Breast epithelium (tissue), 4 donors: ENCODE results near the gene CLDN7. TPM values are rescaled to one million over a fixed set of nuclear protein-coding genes. Genes with fewer than 3 reads are reported as not detected.

Source experiments
- DNase-seq, 2 donors: peaks; one replicate each; pipeline ENCODE4 v3.0.0-alpha.2; 2019; ENCODE audit warnings: low spot score in 2 of 2
- H3K27ac ChIP-seq, 2 donors: fragments of 200-600 bp; sonication (generic) in 1 of 2; one replicate each; pipeline ENCODE4 v1.5.1; 2016 to 2019; ENCODE audit warnings: mild to moderate bottlenecking in 1 of 2
- H3K27me3 ChIP-seq, 2 donors: fragments of 200-600 bp; sonication (generic) in 1 of 2; one replicate each; pipeline versions ENCODE4 v1.5.1 to v1.6.0; 2017 to 2019; ENCODE audit warnings: control low read depth in 1 of 2, mild to moderate bottlenecking in 1 of 2
- H3K36me3 ChIP-seq: fragments of 200-600 bp; one replicate; pipeline ENCODE4 v1.5.1; 2019
- H3K4me1 ChIP-seq, 2 donors: fragments of 200-600 bp; sonication (generic); one replicate each; pipeline ENCODE4 v1.5.1; 2016 to 2019; ENCODE audit warnings: control low read depth in 1 of 2
- H3K4me3 ChIP-seq, 3 donors: fragments of 200-600 bp; sonication (generic); 1 replicate in 2 of 3; 2 replicates in 1 of 3; pipeline ENCODE4 v1.5.1; 2016 to 2019; ENCODE audit warnings: mild to moderate bottlenecking in 3 of 3, moderate library complexity in 2 of 3
- H3K9me3 ChIP-seq, 2 donors: fragments of 200-600 bp; sonication (generic) in 1 of 2; one replicate each; pipeline ENCODE4 v1.5.1; 2016 to 2019; ENCODE audit warnings: control low read depth in 1 of 2
- POLR2A ChIP-seq: fragments of 450-650 bp; IDR thresholded peaks from one replicate; pipeline ENCODE4 v1.6.1; 2016; ENCODE audit warnings: antibody characterized with exemption, mild to moderate bottlenecking, moderate library complexity
- POLR2AphosphoS5 ChIP-seq, 3 donors: sonication (generic); formaldehyde crosslinking; IDR thresholded peaks; one replicate each; pipeline ENCODE4 v1.6.1; 2017; ENCODE audit warnings: antibody characterized with exemption in 3 of 3
- intact Hi-C: fragments of 100-400 bp; cut with DNase I; formaldehyde crosslinking; loops from one replicate; pipeline ENCODE4 v1.15.1; 2023; ENCODE audit warnings: low total_unique reads
- total RNA-seq, 3 donors: library from RNA; depleted of rRNA; stranded (reverse); fragments of >200 nt; gene quantifications; one replicate each; pipeline ENCODE4 v1.1.0, GENCODE V29; 2016
- TF ChIP-seq, protein P1 (sequence below), 3 donors: fragments of 450-650 bp; IDR thresholded peaks; one replicate each; pipeline ENCODE4 v1.5.1; 2016 to 2017; ENCODE audit warnings: antibody characterized with exemption in 3 of 3, mild to moderate bottlenecking in 3 of 3, moderate library complexity in 3 of 3

CLDN7 gene, protein sequence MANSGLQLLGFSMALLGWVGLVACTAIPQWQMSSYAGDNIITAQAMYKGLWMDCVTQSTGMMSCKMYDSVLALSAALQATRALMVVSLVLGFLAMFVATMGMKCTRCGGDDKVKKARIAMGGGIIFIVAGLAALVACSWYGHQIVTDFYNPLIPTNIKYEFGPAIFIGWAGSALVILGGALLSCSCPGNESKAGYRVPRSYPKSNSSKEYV
- 10 to 100 TPM in 2 of 3 donors, 1 to 10 TPM in 1; 5.4 to 95.9 (median 60.0) TPM for total RNA-seq

DNA sequence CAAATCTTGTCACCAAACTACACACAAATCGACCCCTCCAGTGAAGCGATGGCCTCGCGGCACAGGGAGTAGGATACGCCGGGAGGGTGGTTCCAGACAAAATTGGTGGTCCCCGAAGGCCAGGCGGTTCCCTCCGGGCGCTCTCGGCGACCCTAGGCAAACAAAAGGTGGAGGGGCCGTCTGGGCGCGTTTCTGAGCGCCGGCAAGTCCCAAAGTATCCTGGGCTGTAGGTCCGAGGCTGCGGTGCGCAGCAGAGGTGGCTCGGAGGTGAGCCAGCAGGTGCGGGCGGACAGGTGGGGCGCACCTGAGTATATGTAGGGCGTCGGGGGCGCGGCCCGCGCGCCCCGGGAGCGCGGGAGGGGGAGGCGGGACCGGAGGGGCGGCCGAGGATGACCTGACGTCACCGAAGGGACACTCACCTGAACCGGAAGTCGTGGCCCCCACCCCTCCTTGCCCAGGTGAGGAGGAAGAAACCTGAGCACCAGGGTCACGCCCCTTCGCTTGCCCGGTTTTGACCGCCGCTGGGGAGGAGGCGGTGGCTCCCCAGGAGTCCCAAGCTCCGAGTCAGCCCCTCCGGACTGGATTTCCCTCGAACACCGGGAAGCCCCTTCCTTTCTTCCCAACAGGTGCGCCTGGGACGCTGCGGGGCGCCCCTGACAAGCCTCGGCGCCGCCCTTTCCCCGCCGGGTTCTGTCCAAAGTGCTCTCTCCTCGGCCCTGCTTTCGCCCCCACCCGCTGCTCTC, at the start of gene CLDN7:
TSS of gene CLDN7 (minus strand) at position 287 of the 743 bp plus-strand sequence. CDS start 435 bp downstream, outside the sequence.
- H3K27ac ChIP-seq, result peak within 1 kb of the TSS; percentile 93 to 96
- peaks cover 5 to 12% of the 10 kb centered on the region in 2 donors for H3K27me3 ChIP-seq
- peaks cover 0 to 6% of the 10 kb centered on the region in 2 donors for H3K4me1 ChIP-seq
- intact Hi-C loops, result loop anchor here (2.0 kb wide), 1 partner anchor 44 kb away; the partner anchor contains the start of gene EIF5A
- H3K9me3 ChIP-seq, result no peaks in the 10 kb centered on the region
- peak; percentile 78 to 93 (median 89) for TF ChIP-seq POLR2AphosphoS5 (IDR thresholded peaks at IDR 0.05)
- peak; percentile 76 for TF ChIP-seq POLR2A
- TF ChIP-seq, protein P1, sequence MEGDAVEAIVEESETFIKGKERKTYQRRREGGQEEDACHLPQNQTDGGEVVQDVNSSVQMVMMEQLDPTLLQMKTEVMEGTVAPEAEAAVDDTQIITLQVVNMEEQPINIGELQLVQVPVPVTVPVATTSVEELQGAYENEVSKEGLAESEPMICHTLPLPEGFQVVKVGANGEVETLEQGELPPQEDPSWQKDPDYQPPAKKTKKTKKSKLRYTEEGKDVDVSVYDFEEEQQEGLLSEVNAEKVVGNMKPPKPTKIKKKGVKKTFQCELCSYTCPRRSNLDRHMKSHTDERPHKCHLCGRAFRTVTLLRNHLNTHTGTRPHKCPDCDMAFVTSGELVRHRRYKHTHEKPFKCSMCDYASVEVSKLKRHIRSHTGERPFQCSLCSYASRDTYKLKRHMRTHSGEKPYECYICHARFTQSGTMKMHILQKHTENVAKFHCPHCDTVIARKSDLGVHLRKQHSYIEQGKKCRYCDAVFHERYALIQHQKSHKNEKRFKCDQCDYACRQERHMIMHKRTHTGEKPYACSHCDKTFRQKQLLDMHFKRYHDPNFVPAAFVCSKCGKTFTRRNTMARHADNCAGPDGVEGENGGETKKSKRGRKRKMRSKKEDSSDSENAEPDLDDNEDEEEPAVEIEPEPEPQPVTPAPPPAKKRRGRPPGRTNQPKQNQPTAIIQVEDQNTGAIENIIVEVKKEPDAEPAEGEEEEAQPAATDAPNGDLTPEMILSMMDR (IDR thresholded peaks at IDR 0.05), result peak; percentile 16 to 28 (median 18)
- peak; percentile 93 to 95 for DNase-seq
- H3K4me3 ChIP-seq, result peak within 1 kb of the TSS; percentile 38 to 80 (median 69)
- no peaks in the 10 kb centered on the region for H3K36me3 ChIP-seq

DNA sequence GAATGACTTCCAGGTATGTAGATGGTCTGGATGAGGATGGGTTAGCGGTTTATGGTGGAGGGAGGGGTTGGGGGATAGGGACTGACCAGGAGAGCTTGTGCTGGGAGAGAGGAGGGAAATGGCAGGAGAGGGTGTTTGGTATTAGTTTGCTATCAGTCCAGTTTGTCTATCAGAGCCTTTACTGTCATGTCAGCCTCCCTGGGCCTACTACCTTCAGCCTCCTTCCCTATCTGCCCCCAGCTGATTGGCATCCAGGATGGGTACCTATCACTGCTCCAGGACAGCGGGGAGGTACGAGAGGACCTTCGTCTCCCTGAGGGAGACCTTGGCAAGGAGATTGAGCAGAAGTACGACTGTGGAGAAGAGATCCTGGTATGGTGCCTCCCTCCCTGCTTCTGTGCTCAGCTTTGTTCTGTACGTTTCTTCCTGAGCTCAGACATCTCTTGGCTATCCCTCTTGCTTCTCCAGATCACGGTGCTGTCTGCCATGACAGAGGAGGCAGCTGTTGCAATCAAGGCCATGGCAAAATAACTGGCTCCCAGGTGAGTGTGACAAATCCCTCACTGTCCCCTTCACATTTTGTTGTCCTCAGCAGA, 48.9 kb upstream of the CLDN7 start:
- no peak overlapping the region for H3K27ac ChIP-seq
- intact Hi-C loops, result no loop called here
- H3K9me3 ChIP-seq, result no peaks in the 10 kb centered on the region
- H3K36me3 ChIP-seq, result no peaks in the 10 kb centered on the region
- peaks cover 5 to 30% of the 10 kb centered on the region in 2 donors for H3K4me1 ChIP-seq
- no peak overlapping the region for H3K4me3 ChIP-seq
- TF ChIP-seq, protein P1 (IDR thresholded peaks at IDR 0.05), result no peak
- TF ChIP-seq POLR2AphosphoS5 (IDR thresholded peaks at IDR 0.05) (no peak), POLR2A (no peak)
- DNase-seq, result no peak
- H3K27me3 ChIP-seq, result no peaks in the 10 kb centered on the region

DNA sequence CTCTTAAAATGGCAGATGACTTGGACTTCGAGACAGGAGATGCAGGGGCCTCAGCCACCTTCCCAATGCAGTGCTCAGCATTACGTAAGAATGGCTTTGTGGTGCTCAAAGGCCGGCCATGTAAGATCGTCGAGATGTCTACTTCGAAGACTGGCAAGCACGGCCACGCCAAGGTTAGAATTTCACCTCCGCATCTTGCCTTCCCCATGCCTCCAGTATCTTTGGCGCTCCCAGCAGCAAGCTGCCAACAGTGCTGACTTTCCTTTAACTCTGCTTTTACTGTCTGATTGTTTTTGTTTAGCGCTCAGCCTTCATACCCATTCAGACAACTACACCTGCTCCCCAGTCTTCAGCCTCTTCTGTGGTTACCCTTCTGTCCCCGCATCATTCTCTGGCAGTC, 47.4 kb upstream of the CLDN7 start:
- no peaks in the 10 kb centered on the region for H3K36me3 ChIP-seq
- no peak for TF ChIP-seq POLR2AphosphoS5 (IDR thresholded peaks at IDR 0.05)
- TF ChIP-seq, protein P1 (IDR thresholded peaks at IDR 0.05), result no peak
- no peak for TF ChIP-seq POLR2A
- H3K4me1 ChIP-seq, result peaks cover 5 to 30% of the 10 kb centered on the region in 2 donors
- H3K27ac ChIP-seq, result peak overlapping the region in 1 of 2 donors; percentile 98
- H3K4me3 ChIP-seq, result peak overlapping the region; percentile 4 to 98 (median 12)
- intact Hi-C loops, result loop anchor here (5.0 kb wide), 1 partner anchor 248 kb away; the partner anchor contains the start of gene TNFSF13
- H3K27me3 ChIP-seq, result no peaks in the 10 kb centered on the region
- no peaks in the 10 kb centered on the region for H3K9me3 ChIP-seq
- no peak for DNase-seq

DNA sequence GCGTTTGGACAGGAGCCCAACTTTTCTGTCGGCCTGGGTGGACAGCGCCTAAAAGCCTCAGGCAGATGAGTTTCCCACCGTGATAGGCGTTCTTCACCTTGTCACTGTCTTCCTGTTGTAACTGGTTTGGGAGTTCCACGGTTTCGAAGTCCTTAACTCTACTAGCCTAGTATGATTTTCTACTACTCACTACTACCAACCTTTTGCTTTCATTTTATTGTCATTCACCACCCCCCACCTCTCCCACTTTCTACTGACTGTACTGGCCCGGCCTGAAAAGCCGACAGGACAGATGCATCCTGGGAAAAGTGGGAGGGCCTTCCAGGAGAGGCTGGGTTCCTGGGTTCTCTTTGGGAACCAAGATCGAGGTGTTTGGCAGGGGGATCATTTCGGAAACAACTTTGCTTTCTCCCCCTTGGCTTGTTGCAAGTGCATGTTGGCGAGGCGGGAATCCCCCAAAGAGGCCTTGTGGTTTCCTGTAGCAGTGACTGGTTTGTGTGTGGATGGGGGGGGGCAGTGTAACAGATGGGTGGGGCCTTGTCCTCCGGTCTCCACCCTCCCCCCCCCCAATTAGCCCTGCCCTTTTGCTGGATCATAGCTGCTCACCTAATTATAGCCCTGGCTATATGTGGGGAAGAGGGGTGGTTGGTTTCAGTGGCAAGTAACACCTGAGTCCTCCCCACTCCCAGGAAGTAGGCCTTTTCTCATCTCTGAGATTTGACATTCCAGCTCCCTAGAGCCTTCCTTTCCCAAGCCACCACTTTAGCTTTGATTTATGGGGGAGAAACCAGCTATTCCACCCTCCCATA, 46.6 kb upstream of the CLDN7 start:
- H3K4me1 ChIP-seq, result peaks cover 5 to 22% of the 10 kb centered on the region in 2 donors
- no peaks in the 10 kb centered on the region for H3K9me3 ChIP-seq
- peak; percentile 74 to 85 for DNase-seq
- no peaks in the 10 kb centered on the region for H3K36me3 ChIP-seq
- H3K4me3 ChIP-seq, result peak overlapping the region; percentile 81 to 98 (median 98)
- intact Hi-C loops, result loop anchor here (5.0 kb wide), 1 partner anchor 248 kb away; the partner anchor contains the start of gene TNFSF13
- no peaks in the 10 kb centered on the region for H3K27me3 ChIP-seq
- peak overlapping the region; percentile 98 to 99 for H3K27ac ChIP-seq
- TF ChIP-seq, protein P1 (IDR thresholded peaks at IDR 0.05), result no peak
- no peak for TF ChIP-seq POLR2A
- TF ChIP-seq POLR2AphosphoS5 (IDR thresholded peaks at IDR 0.05), result peak in 1 of 3 donors; percentile 11
